ENCODE data around the gene STK32C.
"Not testable (repeated sequence)": the region's sequence is repeated elsewhere in the genome, so short reads cannot be mapped to it uniquely, and the experiment has no call there.

The STK32C gene

GRCh38 chr10:132302421-132303310 lies 5.1 kb downstream of the STK32C start:
- no peak for DNase-seq (ENCODE audit: low read depth in 2 of 2)

GRCh38 chr10:132301371-132302330 lies 6.1 kb downstream of the STK32C start:
- DNase-seq (ENCODE audit: low read depth in 2 of 2) = no peak

DNA sequence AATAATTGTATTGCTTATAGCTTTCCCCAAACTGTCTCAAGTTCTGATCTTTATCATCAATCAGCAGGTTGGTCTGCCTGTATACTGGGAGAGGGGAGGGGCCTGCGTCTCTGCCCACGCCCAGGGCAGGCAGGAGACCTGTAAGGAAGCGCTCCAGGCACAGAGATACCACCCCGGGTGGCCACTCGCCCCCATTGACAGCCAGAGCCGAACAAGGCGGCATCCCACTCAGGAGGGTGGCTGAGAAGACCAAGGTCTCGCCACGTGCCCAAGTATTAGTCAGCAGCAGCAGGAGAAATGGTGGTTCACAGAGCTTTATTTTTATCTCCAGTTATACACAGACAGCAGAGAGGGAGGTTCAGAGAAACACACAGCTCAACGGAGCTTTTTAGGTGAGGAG lies 7.2 kb downstream of the STK32C start:
- no peak for DNase-seq (ENCODE audit: low read depth in 2 of 2)

GRCh38 chr10:132299371-132300336 lies 8.1 kb downstream of the STK32C start:
- DNase-seq (ENCODE audit: low read depth in 2 of 2) = no peak

GRCh38 chr10:132298038-132298881 lies 9.5 kb downstream of the STK32C start:
- no peak for DNase-seq (ENCODE audit: low read depth in 2 of 2)

- DNase-seq (ENCODE audit: low read depth in 2 of 2) = no peak
Measured at GRCh38 chr10:132297526-132297925, 10.2 kb downstream of the STK32C start.

- no peak for DNase-seq (ENCODE audit: low read depth in 2 of 2)
Measured at GRCh38 chr10:132296666-132297443, 10.9 kb downstream of the STK32C start.

- not testable (repeated sequence) for DNase-seq (ENCODE audit: low read depth in 2 of 2)
Measured at GRCh38 chr10:132295481-132295880, 12.3 kb downstream of the STK32C start.

GRCh38 chr10:132294561-132295318 lies 13.0 kb downstream of the STK32C start:
- DNase-seq (ENCODE audit: low read depth in 2 of 2) = no peak

GRCh38 chr10:132293813-132294520 lies 13.8 kb downstream of the STK32C start:
- DNase-seq (ENCODE audit: low read depth in 2 of 2) = no peak

GRCh38 chr10:132293201-132293812 lies 14.4 kb downstream of the STK32C start:
- DNase-seq (ENCODE audit: low read depth in 2 of 2) = no peak

- DNase-seq (ENCODE audit: low read depth in 2 of 2) = no peak
Measured at GRCh38 chr10:132292287-132293200, 15.2 kb downstream of the STK32C start.

GRCh38 chr10:132291826-132292225 lies 15.9 kb downstream of the STK32C start:
- no peak for DNase-seq (ENCODE audit: low read depth in 2 of 2)

- no peak for DNase-seq (ENCODE audit: low read depth in 2 of 2)
Measured at GRCh38 chr10:132290631-132291030, 17.1 kb downstream of the STK32C start.

- DNase-seq (ENCODE audit: low read depth in 2 of 2) = no peak
Measured at GRCh38 chr10:132289439-132289838, 18.3 kb downstream of the STK32C start.

GRCh38 chr10:132283604-132284382 lies 24.0 kb downstream of the STK32C start:
- DNase-seq (ENCODE audit: low read depth in 2 of 2) = no peak

Data from stimulated activated CD4-positive, alpha-beta T cell treated with anti-CD3 and anti-CD28 coated beads, Interleukin-4, amount 100 ng/mL, for 48 hours (primary cell).